GM18502 (cell line): ENCODE measurements around the gene HMGB4.

Experiments
- ATAC-seq: cut with Tn5 transposase; IDR thresholded peaks from one replicate; pipeline ENCODE4 v1.9.1; 2021; ENCODE audit warnings: mild to moderate bottlenecking; ENCODE audit not compliant: unreplicated experiment, poor library complexity

Gene HMGB4

GRCh38 chr1:33895976-33896375 lies 32.1 kb downstream of the HMGB4 start:
- ATAC-seq, result no peak

- ATAC-seq, result no peak
These were observed 33.3 kb downstream of the HMGB4 start for GRCh38 chr1:33897092-33897725.

GRCh38 chr1:33898406-33898805 lies 34.5 kb downstream of the HMGB4 start:
- no peak for ATAC-seq

- ATAC-seq, result no peak
These were observed 35.0 kb downstream of the HMGB4 start for GRCh38 chr1:33898881-33899280.

GRCh38 chr1:33899746-33900145 lies 35.9 kb downstream of the HMGB4 start:
- ATAC-seq, result no peak

DNA sequence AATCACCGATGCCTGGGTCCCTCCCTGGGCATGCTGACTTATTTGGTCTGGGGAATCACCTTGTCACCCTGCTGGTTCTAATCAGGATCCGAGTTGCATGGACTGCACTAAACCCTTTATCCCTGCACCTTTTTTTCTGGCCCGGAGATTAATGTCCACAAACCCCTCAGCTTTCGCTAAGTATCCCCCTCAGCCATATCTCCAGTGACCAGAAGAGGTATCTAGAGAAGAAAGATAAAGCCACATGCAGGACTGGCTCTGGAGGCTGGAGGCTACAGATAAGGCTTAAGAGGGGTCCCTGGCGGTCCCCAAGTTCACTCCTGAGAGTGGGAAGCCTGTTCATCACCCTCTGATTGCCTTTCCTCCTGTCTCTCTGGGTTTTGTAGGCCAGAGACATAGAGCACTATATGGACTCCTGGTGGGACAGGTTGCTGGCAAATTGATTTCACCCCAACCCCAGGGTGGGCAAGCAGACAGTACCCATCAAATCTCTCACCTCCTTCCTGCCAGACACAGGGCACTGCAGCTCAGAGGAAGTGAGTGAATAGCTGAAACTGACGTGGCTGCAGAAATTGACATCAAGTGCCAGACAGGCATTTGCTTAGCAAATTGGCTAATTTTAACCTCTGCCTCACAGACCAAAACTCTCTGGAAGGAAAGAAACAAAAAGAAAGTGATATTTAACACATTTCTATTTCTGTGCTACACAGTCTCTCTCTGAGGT lies 38.8 kb downstream of the HMGB4 start:
- peak; percentile 75 for ATAC-seq

DNA sequence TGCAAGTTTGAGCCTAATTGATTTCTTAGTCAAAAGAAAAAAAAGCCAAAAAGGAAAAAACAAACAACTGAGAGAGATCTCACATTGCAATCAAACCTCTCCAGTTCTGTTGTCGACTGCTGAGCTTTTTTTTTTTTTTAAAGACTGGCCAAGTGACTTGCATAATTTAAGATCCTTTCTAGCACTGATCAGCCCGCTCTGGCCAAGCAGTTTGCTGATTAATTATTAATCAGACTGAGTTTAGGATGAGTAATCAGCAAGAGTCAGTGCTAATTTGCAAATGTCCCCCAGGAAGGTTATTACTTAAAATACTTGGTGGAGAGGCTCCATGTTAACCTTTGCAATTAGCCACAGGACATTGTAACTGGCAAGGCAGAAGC lies 39.3 kb downstream of the HMGB4 start:
- no peak for ATAC-seq

DNA sequence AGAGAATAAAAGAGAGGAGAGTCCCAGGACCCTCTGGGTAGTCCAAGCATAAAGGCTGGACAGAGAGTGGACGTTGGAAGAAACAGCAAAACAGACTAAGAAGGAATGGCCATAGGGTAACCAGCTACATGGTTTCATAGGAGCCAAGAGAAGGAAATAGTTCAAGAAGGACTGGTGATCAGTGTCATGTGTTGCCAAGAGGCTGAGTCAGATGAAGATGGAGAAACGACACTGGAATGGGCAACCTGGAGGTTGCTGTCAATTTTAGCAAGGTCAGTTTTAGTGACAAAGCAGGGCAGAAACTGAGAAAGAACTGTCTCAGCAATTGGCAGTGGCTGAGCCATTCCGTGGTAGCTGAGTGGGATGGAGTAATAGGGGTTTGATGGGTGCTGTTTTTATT lies 41.4 kb downstream of the HMGB4 start:
- ATAC-seq, result no peak

GRCh38 chr1:33906156-33906555 lies 42.3 kb downstream of the HMGB4 start:
- no peak for ATAC-seq

- ATAC-seq, result no peak
These were observed 44.6 kb downstream of the HMGB4 start for GRCh38 chr1:33908324-33908956.
